Testis (tissue), 3 donors: Measurements from ENCODE around the gene ABHD15. TPM values are rescaled to one million over a fixed set of nuclear protein-coding genes. Genes with fewer than 3 reads are reported as not detected.

Experiments
- DNase-seq: peaks from one replicate; pipeline ENCODE4 v3.0.0-alpha.2; 2019
- H3K27ac ChIP-seq, 2 donors: fragments of 200-600 bp; sonication (generic); one replicate each; pipeline ENCODE4 v1.5.1; 2019
- H3K27me3 ChIP-seq: fragments of 200-600 bp; sonication (generic); one replicate; pipeline ENCODE4 v1.5.1; 2019
- H3K36me3 ChIP-seq: fragments of 200-600 bp; sonication (generic); one replicate; pipeline ENCODE4 v1.5.1; 2017; ENCODE audit warnings: low read depth; ENCODE audit errors: missing control alignments
- H3K4me1 ChIP-seq: fragments of 200-600 bp; sonication (generic); one replicate; pipeline ENCODE4 v1.5.1; 2019
- H3K4me3 ChIP-seq, 2 donors: fragments of 200-600 bp; sonication (generic); one replicate each; pipeline ENCODE4 v1.5.1; 2017 to 2019
- H3K9me3 ChIP-seq: fragments of 200-600 bp; sonication (generic); one replicate; pipeline ENCODE4 v1.5.1; 2017
- POLR2A ChIP-seq: fragments of 450-650 bp; IDR thresholded peaks from one replicate; pipeline ENCODE4 v1.6.1; 2017; ENCODE audit warnings: antibody characterized with exemption, mild to moderate bottlenecking, moderate library complexity
- WGBS, 2 donors: methylation state at CpG; one replicate each; pipeline ENCODE4 v1.1.5; 2018; 5-methylcytosine and 5-hydroxymethylcytosine counted together
- intact Hi-C: fragments of 100-400 bp; cut with DNase I; formaldehyde crosslinking; loops from one replicate; pipeline ENCODE4 v1.15.1; 2023; ENCODE audit warnings: low total_unique reads
- polyA plus RNA-seq: library from polyadenylated mRNA; stranded (reverse); fragments of 350-450 nt; fragmentation: Illumina TruSeq; extraction: RNeasy Lipid Tissue Mini Kit (QIAGEN cat#74804); gene quantifications from one replicate; pipeline ENCODE4 v1.2.3, GENCODE V29; 2014; ENCODE audit warnings: low read depth, low replicate concordance; ENCODE audit not compliant: insufficient read depth
- total RNA-seq, 2 donors: library from RNA; depleted of rRNA; stranded (reverse); fragments of >200 nt; gene quantifications; one replicate each; pipeline ENCODE4 v1.2.3, GENCODE V29; 2016
- TF ChIP-seq, protein P1 (sequence below), 3 experiments: fragments of 450-650 bp in 2 of 3; fragments of 200-600 bp in 1 of 3; sonication (generic) in 1 of 3; IDR thresholded peaks; one replicate each; pipeline ENCODE4 v1.5.1; 2016 to 2019; ENCODE audit warnings: antibody characterized with exemption in 3 of 3, mild to moderate bottlenecking in 2 of 3, moderate library complexity in 1 of 3

The ABHD15 gene
- total and polyA plus RNA-seq, 3 donors from 2014 or later: 4.5 to 7.1 (median 5.7) TPM

GRCh38 chr17:29568331-29569244 lies 1.8 kb upstream of the ABHD15 start, which contains the start of gene TP53I13:
Gene TP53I13 (plus strand): TSS chr17:29568701. CDS start chr17:29568759, 58 bp downstream.
- intact Hi-C loops: no loop called here

DNA sequence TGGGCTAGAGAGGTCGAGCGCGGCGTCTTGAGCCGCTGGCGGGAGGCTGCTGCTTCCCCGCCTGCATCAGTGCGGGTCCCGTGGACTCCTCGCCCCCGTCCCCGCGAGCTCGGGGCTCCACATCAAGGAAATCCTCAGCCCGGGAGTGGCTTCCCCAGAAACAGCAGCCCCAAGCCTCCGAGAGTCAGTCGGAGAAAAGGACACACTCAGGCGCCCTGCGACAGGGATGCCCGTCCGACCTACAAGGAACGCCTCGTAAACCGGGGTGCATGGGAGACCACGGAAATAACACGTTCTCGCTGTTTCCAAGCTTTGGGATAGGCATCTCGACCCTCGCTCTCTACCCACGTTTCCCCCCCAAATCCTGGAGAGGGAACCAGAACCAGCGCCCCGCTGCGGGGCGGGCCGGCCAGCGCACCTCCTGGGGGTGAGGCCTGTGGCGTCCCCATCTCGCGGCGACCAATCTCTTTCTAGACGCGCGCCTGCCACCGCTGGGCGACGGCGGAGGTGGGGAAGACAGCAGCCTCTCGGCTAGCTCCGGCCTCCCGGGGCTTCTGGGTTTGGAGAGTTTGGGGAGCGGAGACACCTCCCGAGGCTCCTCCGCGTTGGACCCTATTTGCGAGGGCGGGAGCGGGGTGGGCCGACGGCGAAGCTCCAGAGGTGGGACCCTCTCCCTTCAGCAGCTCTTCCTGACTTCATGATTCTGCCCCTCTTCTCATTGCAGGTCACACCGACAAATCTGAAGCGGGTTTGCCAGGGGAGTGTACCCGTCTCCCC lies 905 bp upstream of the ABHD15 start:
- TF ChIP-seq, protein P1, sequence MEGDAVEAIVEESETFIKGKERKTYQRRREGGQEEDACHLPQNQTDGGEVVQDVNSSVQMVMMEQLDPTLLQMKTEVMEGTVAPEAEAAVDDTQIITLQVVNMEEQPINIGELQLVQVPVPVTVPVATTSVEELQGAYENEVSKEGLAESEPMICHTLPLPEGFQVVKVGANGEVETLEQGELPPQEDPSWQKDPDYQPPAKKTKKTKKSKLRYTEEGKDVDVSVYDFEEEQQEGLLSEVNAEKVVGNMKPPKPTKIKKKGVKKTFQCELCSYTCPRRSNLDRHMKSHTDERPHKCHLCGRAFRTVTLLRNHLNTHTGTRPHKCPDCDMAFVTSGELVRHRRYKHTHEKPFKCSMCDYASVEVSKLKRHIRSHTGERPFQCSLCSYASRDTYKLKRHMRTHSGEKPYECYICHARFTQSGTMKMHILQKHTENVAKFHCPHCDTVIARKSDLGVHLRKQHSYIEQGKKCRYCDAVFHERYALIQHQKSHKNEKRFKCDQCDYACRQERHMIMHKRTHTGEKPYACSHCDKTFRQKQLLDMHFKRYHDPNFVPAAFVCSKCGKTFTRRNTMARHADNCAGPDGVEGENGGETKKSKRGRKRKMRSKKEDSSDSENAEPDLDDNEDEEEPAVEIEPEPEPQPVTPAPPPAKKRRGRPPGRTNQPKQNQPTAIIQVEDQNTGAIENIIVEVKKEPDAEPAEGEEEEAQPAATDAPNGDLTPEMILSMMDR (IDR thresholded peaks at IDR 0.05): peak; percentile 6 to 39 (median 29)
- TF ChIP-seq POLR2A: no peak
- peak overlapping the region; percentile 71 to 82 for H3K4me3 ChIP-seq
- peak; percentile 50 for DNase-seq
- peaks cover 10% of the 10 kb centered on the region for H3K4me1 ChIP-seq
- no peaks in the 10 kb centered on the region for H3K36me3 ChIP-seq
- WGBS, 2 donors: 0 to 1% methylated on average over 7 to 46 of the region's 63 CpGs
- peak overlapping the region; percentile 74 to 90 for H3K27ac ChIP-seq
- no peaks in the 10 kb centered on the region for H3K27me3 ChIP-seq
- intact Hi-C loops: no loop called here
- H3K9me3 ChIP-seq: no peaks in the 10 kb centered on the region

More at GRCh38 chr17:29568331-29569244, 1.8 kb upstream of the ABHD15 start, which contains the start of gene TP53I13:
- Histone ChIP-seq H3K27me3 (no peaks in the 10 kb centered on the region), H3K36me3 (no peaks in the 10 kb centered on the region), H3K27ac (peak within 1 kb of the TSS; percentile 88 to 90), H3K4me3 (peak within 1 kb of the TSS; percentile 71 to 82), H3K9me3 (no peaks in the 10 kb centered on the region), H3K4me1 (peaks cover 15% of the 10 kb centered on the region)
- 0% methylated on average over 17 to 77 of the region's 85 CpGs for WGBS, 2 donors
- TF ChIP-seq POLR2A: no peak
- TF ChIP-seq, protein P1 (IDR thresholded peaks at IDR 0.05): no peak
- peak; percentile 94 for DNase-seq

- no peak for DNase-seq
- Histone ChIP-seq H3K4me3 (peak overlapping the region; percentile 71 to 82), H3K27ac (peak overlapping the region in 1 of 2 donors; percentile 90), H3K36me3 (no peaks in the 10 kb centered on the region), H3K4me1 (peaks cover 5% of the 10 kb centered on the region), H3K9me3 (no peaks in the 10 kb centered on the region), H3K27me3 (no peaks in the 10 kb centered on the region)
- WGBS, 2 donors: 1% methylated on average over 18 of the region's 27 CpGs; no CpG with 5 or more reads in 1 of the 2 donors
- TF ChIP-seq POLR2A: no peak
- TF ChIP-seq, protein P1 (IDR thresholded peaks at IDR 0.05): no peak
- intact Hi-C loops: no loop called here
Measured at GRCh38 chr17:29567304-29567553, 392 bp upstream of the ABHD15 start.

DNA sequence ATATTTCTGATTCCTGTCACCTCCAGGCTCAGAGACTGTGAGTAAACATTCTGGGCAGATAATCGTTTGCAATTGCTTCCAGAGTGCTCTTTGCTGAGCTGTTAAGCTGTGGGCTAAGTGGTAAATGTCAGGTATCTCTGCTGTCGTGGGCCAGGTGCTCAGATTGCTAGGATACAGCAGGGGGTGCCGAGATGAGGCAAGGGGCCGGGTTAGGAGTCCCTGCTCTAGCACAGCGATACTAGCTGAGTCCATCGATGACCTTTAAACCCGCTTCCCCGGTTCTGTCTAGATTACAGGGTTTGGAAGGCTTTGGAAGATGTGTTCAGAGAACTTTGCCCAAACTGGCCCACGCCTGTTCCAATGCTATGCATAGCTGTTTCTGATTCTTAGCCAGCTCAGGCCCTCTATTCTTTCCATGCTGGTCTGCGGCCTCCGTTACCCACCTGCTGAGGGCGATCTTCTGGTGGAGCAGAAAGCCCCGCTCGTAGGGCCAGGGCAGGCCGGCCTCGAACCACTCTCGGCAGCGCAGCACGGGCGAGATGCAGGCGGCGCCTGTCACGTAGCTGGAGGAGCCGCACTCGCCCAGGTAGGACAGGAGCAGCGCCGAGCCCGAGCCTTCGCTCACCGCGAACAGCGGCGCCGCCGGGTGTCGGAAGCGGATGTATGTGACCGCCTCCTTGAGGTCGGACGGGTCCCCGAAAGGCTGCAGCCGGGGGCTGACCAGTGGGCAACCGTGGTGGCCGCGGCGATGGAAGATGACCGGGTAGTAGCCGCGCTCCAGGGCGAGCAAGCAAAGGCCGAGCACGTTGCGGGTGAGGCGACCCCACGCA lies 979 bp downstream of the ABHD15 start:
- WGBS, 2 donors: 32 to 61% methylated on average over 15 to 37 of the region's 55 CpGs
- DNase-seq: peak; percentile 26
- Histone ChIP-seq H3K27ac (peak overlapping the region; percentile 52 to 90), H3K4me1 (peaks cover 6% of the 10 kb centered on the region), H3K9me3 (no peaks in the 10 kb centered on the region), H3K4me3 (peak overlapping the region; percentile 71 to 82), H3K27me3 (no peaks in the 10 kb centered on the region), H3K36me3 (no peaks in the 10 kb centered on the region)
- TF ChIP-seq, protein P1 (IDR thresholded peaks at IDR 0.05): no peak
- TF ChIP-seq POLR2A: no peak
- intact Hi-C loops: no loop called here
